ENCODE results near the gene KRT78. TPM values are rescaled to one million over a fixed set of nuclear protein-coding genes. Genes with fewer than 3 reads are reported as not detected.

KRT78 gene
- total RNA-seq, 1 donor from 2014 or later, result not detected

GRCh38 chr12:52828591-52829021, 20.2 kb downstream of the KRT78 start:
- intact Hi-C loops (cut with micrococcal nuclease), result no loop called here
- DNase-seq (no peak), ATAC-seq (no peak)

- DNase-seq (no peak), ATAC-seq (no peak)
- intact Hi-C loops (cut with micrococcal nuclease), result no loop called here
Measured at GRCh38 chr12:52828156-52828555, 20.6 kb downstream of the KRT78 start.

- no peak for DNase-seq
- ATAC-seq, result no peak
- intact Hi-C loops (cut with micrococcal nuclease), result no loop called here
Measured at GRCh38 chr12:52827499-52828090, 21.2 kb downstream of the KRT78 start.

- ATAC-seq (no peak), DNase-seq (no peak)
- intact Hi-C loops (cut with micrococcal nuclease), result no loop called here
Measured at GRCh38 chr12:52826611-52827498, 21.9 kb downstream of the KRT78 start.

- DNase-seq, result no peak
- intact Hi-C loops (cut with micrococcal nuclease), result no loop called here
- ATAC-seq, result no peak
Measured at GRCh38 chr12:52825961-52826360, 22.8 kb downstream of the KRT78 start.

- ATAC-seq, result no peak
- no peak for DNase-seq
- intact Hi-C loops (cut with micrococcal nuclease), result no loop called here
Measured at GRCh38 chr12:52824741-52825410, 23.9 kb downstream of the KRT78 start.

GRCh38 chr12:52823761-52824450, 24.9 kb downstream of the KRT78 start:
- DNase-seq, result no peak
- intact Hi-C loops (cut with micrococcal nuclease), result no loop called here

GRCh38 chr12:52822771-52823510, 25.9 kb downstream of the KRT78 start:
- intact Hi-C loops (cut with micrococcal nuclease), result no loop called here
- ATAC-seq, result no peak
- no peak for DNase-seq

More at GRCh38 chr12:52823761-52824450, 24.9 kb downstream of the KRT78 start:
- no peak for ATAC-seq

GRCh38 chr12:52821826-52822660, 26.8 kb downstream of the KRT78 start:
- DNase-seq (no peak), ATAC-seq (no peak)
- intact Hi-C loops (cut with micrococcal nuclease), result no loop called here

- intact Hi-C loops (cut with micrococcal nuclease), result no loop called here
- DNase-seq (no peak), ATAC-seq (no peak)
Measured at GRCh38 chr12:52821071-52821730, 27.6 kb downstream of the KRT78 start.

- intact Hi-C loops (cut with micrococcal nuclease), result no loop called here
- DNase-seq (no peak), ATAC-seq (no peak)
Measured at GRCh38 chr12:52820521-52820920, 28.3 kb downstream of the KRT78 start.

- intact Hi-C loops (cut with micrococcal nuclease), result no loop called here
- no peak for DNase-seq
- no peak for ATAC-seq
Measured at GRCh38 chr12:52819731-52820510, 28.9 kb downstream of the KRT78 start.

GRCh38 chr12:52818887-52819420, 29.8 kb downstream of the KRT78 start:
- ATAC-seq (no peak), DNase-seq (no peak)
- intact Hi-C loops (cut with micrococcal nuclease), result no loop called here

GRCh38 chr12:52818388-52818787, 30.4 kb downstream of the KRT78 start:
- intact Hi-C loops (cut with micrococcal nuclease), result no loop called here
- ATAC-seq (no peak), DNase-seq (no peak)

- DNase-seq (no peak), ATAC-seq (no peak)
- intact Hi-C loops (cut with micrococcal nuclease), result no loop called here
Measured at GRCh38 chr12:52817699-52818238, 31.0 kb downstream of the KRT78 start.

GRCh38 chr12:52817003-52817698, 31.6 kb downstream of the KRT78 start:
- DNase-seq (no peak), ATAC-seq (no peak)
- intact Hi-C loops (cut with micrococcal nuclease), result no loop called here

Data from left ventricle myocardium superior (tissue), 1 donor.